GM19372 (cell line): Measurements from ENCODE around the gene NIP7.

Experiments
- ATAC-seq: cut with Tn5 transposase; IDR thresholded peaks from one replicate; pipeline ENCODE4 v1.9.1; 2021; ENCODE audit warnings: mild to moderate bottlenecking, low read depth, moderate library complexity; ENCODE audit not compliant: unreplicated experiment

NIP7 gene

GRCh38 chr16:69381231-69381630 lies 41.7 kb downstream of the NIP7 start:
- ATAC-seq: no peak

DNA sequence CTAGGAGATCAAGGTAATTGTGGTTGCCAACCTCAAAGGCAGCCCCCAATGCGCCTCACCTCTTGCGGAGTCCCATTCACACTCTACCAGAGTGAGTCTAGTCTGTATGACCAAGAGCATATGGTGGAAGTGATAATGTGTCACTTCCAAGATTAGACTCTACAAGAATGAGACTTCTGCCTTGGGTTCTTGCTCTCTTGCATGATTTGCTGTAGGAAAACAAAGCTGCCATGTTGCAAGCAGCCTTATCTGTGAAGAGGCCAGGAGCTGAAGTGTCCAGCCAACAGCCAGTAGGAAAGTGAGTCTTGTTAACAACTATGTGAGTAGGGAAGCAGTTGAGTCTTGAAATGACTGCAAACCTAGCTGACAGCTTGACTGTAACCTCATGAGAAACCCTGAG lies 42.8 kb downstream of the NIP7 start:
- no peak for ATAC-seq

GRCh38 chr16:69384974-69385373 lies 45.4 kb downstream of the NIP7 start:
- ATAC-seq: no peak

GRCh38 chr16:69386596-69386995 lies 47.0 kb downstream of the NIP7 start:
- no peak for ATAC-seq
